ENCODE results near the gene PAFAH1B1. TPM values are rescaled to one million over a fixed set of nuclear protein-coding genes. Genes with fewer than 3 reads are reported as not detected.
"Not testable (repeated sequence)": the region's sequence is repeated elsewhere in the genome, so short reads cannot be mapped to it uniquely, and the experiment has no call there.

PAFAH1B1 gene
- total RNA-seq, 1 experiment from 2014 or later: 66.4 TPM

DNA sequence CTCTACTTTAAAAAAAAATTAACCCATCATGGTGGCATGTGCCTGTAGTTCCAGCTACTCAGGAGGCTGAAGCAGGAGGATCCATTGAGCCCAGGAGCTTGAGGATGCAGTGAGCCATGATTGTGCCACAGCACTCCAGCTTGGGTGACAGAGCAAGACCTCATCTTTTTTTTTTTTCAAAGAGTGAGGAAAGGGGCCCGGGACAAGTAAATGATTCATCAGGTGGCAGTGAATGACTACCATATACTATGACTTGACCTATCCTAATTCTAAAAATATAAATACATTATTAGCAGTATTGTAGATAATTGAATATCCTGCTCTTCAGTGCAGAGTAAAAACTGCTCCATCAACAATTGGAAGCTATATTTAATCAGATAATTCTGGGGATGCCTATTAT lies 62.8 kb downstream of the PAFAH1B1 start:
- Histone ChIP-seq H3K4me3 (no peak overlapping the region), H3K9me3 (no peaks in the 10 kb centered on the region), H3K36me3 (peaks cover 20% of the 10 kb centered on the region), H3K27me3 (no peaks in the 10 kb centered on the region)
- no peak for DNase-seq

DNA sequence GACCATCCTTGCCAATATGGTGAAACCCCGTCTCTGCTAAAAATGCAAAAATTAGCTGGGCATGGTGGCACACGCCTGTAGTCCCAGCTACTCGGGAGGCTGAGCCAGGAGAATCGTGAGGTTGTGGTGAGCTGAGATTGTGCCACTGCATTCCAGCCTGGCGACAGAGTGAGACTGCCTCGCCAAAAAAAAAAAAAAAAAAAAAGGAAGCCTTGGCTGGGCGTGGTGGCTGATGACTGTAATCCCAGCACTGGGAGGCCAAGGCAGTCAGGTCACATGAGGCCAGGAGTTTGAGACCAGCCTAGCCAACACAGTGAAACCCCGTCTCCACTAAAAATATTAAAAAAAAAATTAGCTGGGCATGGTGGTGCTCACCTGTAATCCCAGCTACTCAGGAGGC lies 65.9 kb downstream of the PAFAH1B1 start:
- H3K9me3 ChIP-seq, H3K4me3 ChIP-seq, H3K27me3 ChIP-seq: not testable (repeated sequence)
- H3K36me3 ChIP-seq: peaks cover 13% of the 10 kb centered on the region
- DNase-seq: peak; percentile 41

DNA sequence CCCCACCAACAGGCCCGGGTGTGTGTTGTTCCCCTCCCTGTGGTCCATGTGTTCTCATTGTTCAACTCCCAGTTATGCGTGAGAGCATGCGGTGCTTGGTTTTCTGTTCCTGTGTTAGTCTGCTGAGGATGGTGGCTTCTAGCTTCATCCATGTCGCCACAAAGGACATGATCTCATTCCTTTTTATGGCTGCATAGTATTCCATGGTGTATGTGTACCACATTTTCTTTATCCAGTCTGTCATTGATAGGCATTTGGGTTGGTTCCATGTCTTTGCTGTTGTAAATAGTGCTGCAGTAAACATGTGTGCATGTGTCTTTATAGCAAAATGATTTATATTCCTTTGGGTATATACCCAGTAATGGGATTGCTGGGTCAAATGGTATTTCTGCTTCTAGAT lies 67.0 kb downstream of the PAFAH1B1 start:
- H3K36me3 ChIP-seq: peaks cover 13% of the 10 kb centered on the region
- not testable (repeated sequence) for H3K27me3 ChIP-seq, H3K4me3 ChIP-seq

DNA sequence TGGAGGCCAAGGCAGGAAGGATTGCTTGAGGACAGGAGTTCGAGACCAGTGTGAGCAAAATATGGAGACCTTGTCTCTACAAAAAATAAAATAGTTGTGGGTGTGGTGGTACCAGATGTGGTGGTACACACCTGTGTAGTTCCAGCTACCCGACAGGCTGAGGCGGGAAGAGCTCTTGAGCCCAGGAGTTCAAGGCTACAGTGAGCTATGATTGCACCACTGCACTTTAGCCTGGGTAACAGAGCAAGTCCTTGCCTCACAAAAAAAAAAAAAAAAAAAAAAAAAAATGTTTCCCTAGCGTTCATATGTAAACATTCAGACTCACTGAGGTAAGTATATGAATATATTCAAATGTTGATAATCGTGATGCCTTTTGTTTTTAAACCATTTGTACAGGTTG lies 78.6 kb downstream of the PAFAH1B1 start:
- H3K4me3 ChIP-seq: no peak overlapping the region
- H3K9me3 ChIP-seq: no peaks in the 10 kb centered on the region
- peaks cover 66% of the 10 kb centered on the region for H3K36me3 ChIP-seq
- H3K27me3 ChIP-seq: no peaks in the 10 kb centered on the region
- no peak for DNase-seq

More for the DNA sequence above, 67.0 kb downstream of the PAFAH1B1 start:
- not testable (repeated sequence) for H3K9me3 ChIP-seq, DNase-seq

DNA sequence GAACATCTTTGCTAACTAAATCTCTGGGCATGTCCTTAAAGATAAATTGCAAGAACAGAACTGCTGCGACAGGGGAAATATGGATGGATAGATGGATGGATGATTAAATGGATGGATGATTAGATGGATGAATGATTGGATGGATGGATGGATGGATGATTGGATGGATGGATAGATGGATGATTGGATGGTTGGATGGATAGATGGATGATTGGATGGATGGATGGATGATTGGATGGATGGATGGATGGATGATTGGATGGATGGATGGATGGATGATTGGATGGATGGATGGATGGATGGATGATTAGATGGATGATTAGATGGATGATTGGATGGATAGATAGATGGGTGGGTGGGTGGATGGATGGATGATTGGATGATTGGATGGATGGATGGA lies 85.8 kb downstream of the PAFAH1B1 start:
- H3K4me3 ChIP-seq, DNase-seq, H3K9me3 ChIP-seq, H3K27me3 ChIP-seq: not testable (repeated sequence)
- H3K36me3 ChIP-seq: peaks cover 59% of the 10 kb centered on the region

DNA sequence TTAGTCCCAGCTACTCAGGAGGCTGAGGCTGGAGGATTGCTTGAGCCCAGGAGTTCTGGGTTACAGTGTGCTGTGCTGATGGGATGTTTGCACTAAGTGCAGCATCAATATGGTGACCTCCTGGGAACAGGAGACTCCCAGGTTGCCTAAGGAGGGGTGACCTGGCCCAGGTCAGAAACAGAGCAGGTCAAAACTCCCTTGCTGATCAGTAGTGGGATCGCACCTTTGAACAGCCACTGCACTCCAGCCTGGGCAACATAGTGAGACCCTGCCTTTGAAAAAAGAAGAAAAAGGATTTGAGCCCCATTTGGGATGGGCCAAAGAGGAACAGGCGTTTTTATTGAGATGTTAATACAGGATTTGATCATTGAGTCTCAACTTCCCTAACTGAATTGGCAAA lies 87.5 kb downstream of the PAFAH1B1 start:
- Histone ChIP-seq H3K9me3 (no peaks in the 10 kb centered on the region), H3K4me3 (no peak overlapping the region), H3K27me3 (no peaks in the 10 kb centered on the region), H3K36me3 (peaks cover 45% of the 10 kb centered on the region)
- no peak for DNase-seq

DNA sequence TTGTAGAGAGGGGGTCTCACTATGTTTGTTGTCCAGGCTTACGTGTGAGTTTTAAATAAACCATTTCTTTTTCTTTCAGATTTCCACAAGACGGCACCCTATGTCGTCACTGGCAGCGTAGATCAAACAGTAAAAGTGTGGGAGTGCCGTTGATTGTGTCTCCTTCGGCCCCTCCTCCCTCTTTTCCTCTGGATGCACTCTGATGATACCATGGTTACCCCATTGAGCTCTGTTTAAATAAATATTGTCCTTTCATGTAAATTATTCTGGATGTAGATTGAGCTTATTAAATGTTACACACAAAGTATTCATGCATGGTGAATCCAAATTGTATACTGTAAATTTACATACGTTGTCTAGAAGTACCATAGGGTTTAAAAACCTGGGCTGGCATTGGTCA lies 88.2 kb downstream of the PAFAH1B1 start:
- Histone ChIP-seq H3K36me3 (peaks cover 38% of the 10 kb centered on the region), H3K27me3 (no peaks in the 10 kb centered on the region), H3K9me3 (no peaks in the 10 kb centered on the region), H3K4me3 (no peak overlapping the region)
- no peak for DNase-seq

DNA sequence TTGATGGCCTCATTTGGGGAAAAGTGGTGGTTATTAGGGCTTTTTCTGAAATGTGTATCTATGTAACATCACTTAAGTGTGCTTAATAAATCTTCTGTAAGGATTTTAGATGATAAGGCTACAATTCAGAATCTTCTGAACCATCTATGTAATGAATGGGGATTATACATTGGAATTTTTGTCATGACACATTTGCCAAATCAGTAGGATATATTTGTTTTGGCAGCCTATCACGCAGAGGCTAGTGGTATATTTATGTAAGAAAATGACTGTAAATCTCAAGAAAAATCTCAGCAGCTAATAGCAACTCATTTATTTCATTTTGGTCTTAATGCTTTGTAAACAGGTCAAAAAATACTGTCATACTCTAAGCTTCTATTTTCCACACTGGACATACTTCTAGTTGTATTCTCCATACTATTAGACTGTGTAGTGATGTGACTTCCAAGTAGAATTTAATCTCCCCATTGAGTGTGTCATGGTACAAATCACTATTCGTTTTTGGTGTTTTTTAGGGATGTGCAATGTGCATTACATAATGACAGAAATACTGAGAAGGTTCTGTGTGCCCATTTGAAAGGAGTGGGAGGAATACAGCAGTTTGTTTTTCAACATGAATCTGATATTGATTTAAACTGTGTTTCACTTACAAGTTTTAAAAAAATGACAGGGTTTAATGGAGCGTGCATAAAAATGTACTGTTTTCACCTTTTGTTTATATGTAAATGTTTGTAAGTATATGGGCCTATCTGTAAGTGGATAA lies 88.9 kb downstream of the PAFAH1B1 start:
- H3K4me3 ChIP-seq: no peak overlapping the region
- no peaks in the 10 kb centered on the region for H3K27me3 ChIP-seq
- peaks cover 34% of the 10 kb centered on the region for H3K36me3 ChIP-seq
- no peaks in the 10 kb centered on the region for H3K9me3 ChIP-seq
- DNase-seq: no peak

DNA sequence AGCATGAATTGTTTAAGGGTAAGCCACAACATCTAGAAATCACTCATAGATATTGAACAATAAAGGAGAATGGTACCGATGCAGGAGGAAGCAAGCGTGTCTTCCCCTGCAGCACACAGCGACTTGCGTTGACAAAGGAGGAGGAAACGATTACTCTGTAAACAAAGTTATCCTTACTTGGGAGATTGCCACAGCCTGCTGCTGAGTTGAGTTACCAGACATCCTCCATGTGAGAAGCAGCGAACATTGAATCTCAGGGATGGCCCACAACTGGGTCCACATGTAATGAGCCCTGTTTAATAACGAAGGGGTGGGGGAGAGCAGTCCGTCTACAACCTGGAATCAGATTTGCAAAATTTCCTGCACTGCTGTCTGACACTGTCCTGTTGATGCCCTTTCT lies 90.5 kb downstream of the PAFAH1B1 start:
- H3K36me3 ChIP-seq: peaks cover 29% of the 10 kb centered on the region
- DNase-seq: no peak
- no peak overlapping the region for H3K4me3 ChIP-seq
- no peaks in the 10 kb centered on the region for H3K27me3 ChIP-seq
- no peaks in the 10 kb centered on the region for H3K9me3 ChIP-seq

DNA sequence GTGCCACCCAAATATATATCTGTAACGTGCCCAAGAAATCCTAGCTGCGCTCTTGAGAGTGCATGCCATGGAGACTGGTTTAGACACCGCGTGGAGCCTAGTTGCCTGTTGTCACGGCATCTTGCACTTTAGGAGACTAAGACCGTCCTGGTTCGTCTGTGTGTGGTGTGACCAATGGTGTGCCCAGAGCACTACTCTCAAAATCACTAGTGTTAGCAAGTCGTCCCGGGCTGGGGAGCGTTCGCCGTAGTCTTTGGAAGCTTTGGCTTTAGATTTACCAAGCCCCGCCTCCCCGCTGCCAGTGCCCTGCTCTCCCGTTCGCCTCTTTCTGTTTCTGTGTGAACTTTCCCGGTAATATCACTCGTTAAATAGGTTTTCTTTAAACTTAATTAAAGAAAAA lies 91.1 kb downstream of the PAFAH1B1 start:
- Histone ChIP-seq H3K27me3 (no peaks in the 10 kb centered on the region), H3K36me3 (peaks cover 29% of the 10 kb centered on the region), H3K9me3 (no peaks in the 10 kb centered on the region), H3K4me3 (no peak overlapping the region)
- DNase-seq: no peak

DNA sequence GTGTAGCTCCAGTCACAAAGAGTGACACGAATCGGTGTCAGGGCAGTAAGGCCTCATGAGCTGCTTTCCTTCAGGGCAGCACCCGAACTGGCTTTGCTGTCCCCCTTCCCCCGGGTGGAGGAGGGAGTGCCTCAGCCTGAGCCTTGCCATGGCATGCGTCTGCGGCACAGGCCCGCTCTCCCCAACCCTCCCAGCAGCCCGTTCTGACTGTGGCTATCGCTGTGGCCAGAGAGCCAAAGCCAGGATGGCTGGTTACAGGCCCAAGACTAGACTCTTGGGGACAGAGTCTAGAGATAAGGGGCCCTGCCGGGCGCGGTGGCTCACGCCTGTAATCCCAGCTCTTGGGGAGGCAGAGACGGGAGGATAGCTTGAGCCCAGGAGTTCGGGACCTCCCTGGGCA lies 92.2 kb downstream of the PAFAH1B1 start:
- DNase-seq: no peak
- Histone ChIP-seq H3K4me3 (no peak overlapping the region), H3K9me3 (no peaks in the 10 kb centered on the region), H3K36me3 (peaks cover 28% of the 10 kb centered on the region), H3K27me3 (no peaks in the 10 kb centered on the region)

DNA sequence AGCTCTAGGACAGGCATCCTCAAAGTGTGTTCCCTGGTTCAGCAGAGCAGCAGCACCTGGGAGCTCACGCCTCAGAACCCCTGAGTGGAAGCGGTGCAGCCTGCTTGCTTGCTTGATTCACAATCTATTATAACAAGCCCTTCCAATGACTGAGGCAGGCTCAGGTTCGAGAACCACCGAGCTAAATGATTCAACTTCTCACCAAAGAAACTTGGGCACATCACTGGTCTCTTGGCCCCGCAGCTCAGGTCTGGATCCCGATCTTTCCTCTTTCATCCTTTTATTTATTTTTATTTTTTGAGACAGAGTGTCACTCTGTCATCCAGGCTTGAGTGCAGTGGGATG lies 93.6 kb downstream of the PAFAH1B1 start:
- no peaks in the 10 kb centered on the region for H3K9me3 ChIP-seq
- H3K36me3 ChIP-seq: peaks cover 23% of the 10 kb centered on the region
- no peak for DNase-seq
- no peak overlapping the region for H3K4me3 ChIP-seq
- H3K27me3 ChIP-seq: no peaks in the 10 kb centered on the region

DNA sequence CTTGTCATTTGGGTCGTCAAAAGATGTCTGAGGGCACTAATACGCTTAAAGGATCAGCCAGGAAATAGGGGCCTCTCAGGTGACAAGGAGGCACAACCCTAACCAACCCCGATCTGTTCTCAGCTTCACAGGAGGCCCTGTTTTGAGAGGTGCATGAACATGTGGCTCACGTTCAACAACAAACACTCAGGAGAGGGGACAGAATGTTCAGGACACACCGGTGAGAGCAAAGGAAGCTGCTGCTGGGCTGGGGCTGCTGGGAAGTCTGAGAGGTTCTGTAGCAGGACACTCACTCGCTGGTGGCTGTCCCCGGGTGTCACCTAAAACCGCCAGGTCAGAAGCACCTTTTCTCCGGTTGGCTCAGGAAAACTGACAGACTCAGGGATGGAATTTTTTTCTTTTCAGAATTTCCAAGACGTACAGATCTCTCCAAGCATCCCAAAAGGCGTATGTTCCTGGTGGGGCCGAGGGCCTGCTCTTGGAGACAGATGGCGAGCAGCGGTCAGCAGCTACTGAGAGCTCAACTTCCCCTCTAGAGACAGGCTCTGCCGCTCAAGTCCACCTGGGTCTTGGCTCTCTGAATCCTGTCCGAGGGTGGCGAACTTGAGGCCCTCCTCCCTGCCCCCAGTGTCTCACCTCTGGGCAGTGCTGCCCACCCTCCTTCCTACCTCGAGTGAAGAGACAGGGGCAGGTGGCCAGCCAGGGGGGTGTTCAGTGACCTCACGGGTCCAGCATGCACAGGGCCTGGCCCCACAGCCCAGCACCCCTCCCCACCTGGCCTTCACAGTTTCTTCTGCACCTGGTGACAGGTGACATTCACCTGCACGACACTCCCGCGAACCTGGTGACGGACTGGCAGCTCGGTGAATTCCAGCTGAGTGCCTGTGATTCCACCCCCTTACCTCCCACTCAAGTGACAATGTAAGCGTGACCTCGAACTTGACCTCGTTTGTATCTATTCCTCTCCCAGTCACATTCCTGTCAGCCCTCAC lies 95.2 kb downstream of the PAFAH1B1 start:
- Histone ChIP-seq H3K27me3 (no peaks in the 10 kb centered on the region), H3K9me3 (no peaks in the 10 kb centered on the region)
- DNase-seq: no peak

DNA sequence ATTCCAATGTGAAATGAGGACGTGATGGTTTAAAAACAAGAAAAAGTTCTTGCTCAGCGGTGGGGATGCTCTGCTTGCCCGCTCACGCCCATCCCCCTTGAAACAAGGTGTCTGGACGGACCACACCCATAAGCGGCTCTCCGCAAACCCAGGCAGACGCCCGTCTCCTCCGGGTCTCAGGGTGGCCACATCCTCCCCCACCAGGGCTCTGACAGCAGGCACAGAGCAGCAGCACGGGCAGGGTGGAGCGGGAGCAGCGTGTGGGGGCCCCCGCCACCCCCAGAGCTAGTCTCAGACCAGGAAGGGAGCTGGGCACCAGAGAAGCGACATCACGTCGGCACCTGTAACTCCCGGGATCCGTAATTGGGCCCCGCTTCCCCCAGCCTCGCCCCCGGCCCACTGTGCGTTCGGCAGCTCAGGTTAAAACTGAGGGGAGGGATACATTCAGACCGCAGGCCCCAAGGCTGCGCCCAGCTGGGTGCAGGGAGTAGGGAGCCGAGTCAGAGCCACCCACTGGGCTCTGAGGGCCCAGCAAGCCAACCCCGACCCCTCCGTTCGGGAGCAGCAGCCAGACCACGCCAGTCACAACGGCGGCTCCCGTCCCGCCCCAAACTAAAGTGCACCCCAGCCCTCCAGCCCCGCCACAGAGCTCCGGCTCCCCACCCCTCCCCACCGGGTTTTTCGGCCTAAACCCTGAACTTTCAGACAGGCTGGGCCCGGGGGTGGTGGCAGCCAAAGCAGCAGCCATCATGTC lies 96.1 kb downstream of the PAFAH1B1 start:
- Histone ChIP-seq H3K9me3 (no peaks in the 10 kb centered on the region), H3K4me3 (no peak overlapping the region), H3K27me3 (no peaks in the 10 kb centered on the region), H3K36me3 (no peaks in the 10 kb centered on the region; the same call in 1 of the 2 replicates)
- DNase-seq: no peak

More for the DNA sequence above, 95.2 kb downstream of the PAFAH1B1 start:
- peaks cover 9% of the 10 kb centered on the region for H3K36me3 ChIP-seq
- no peak overlapping the region for H3K4me3 ChIP-seq

DNA sequence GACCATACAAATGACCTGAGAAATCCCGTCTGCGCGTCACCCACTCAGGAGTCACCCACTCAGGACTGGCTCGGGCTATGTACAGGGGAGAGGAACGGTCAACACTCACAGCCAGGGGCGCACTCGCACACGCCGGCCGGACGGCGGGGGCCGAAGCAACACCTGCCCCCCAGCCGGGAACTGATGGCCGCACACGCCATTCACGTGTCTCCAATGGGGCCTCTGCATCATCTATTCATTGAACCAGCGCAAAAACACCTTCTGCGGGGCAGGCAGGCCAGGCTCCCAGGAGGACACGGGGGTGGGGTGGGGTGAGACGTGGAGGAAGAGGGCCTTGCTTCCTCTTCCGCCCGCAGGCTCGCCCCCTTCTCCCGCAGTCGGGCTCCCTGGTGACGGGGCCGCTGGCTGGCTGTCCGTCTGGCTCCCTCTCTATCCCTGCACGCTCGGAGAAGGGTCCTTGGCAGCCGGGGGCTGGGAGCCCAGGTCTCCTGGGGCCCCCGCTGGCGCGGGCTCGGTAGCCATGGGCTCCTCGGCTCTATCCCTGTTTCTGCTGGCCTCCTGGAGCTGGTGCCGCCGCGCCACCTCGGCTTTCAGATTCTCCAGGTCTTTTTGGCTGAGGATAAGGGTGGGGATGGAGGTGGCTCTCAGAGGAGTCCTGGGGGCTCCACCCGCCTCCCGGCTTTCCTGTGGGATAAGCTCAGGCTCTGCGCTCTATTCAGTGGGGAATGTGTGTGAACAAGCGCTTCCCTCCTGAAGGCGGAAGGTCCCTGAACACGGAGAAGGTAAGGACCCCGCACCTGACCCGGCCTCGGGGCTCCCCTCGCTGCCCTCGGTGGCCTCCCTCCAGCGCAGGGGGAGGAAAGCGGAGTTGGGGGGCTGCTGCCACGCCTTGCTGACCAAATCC lies 97.0 kb downstream of the PAFAH1B1 start:
- no peak for DNase-seq
- Histone ChIP-seq H3K9me3 (no peaks in the 10 kb centered on the region), H3K27me3 (no peaks in the 10 kb centered on the region), H3K36me3 (peaks cover 1% of the 10 kb centered on the region; the same call in 1 of the 2 replicates), H3K4me3 (no peak overlapping the region)

Data from MG63 (cell line).